ENCODE data around the gene SRPK3. TPM values are rescaled to one million over a fixed set of nuclear protein-coding genes. Genes with fewer than 3 reads are reported as not detected.
"Not testable (repeated sequence)": the region's sequence is repeated elsewhere in the genome, so short reads cannot be mapped to it uniquely, and the experiment has no call there.

The SRPK3 gene
- total and polyA plus RNA-seq, 4 donors, result 0.05 TPM; not detected in 3

GRCh38 chrX:153744210-153745066 is 36.4 kb upstream of the SRPK3 start:
- Histone ChIP-seq H3K4me1 (ENCODE audit: control insufficient read depth in 4 of 4, insufficient read depth in 4 of 4, low read length in 3 of 4) (no peaks in the 10 kb centered on the region), H3K9me3 (ENCODE audit: control insufficient read depth in 4 of 4, low read length in 3 of 4) (no peaks in the 10 kb centered on the region), H3K4me3 (ENCODE audit: low read depth in 1 of 3, low read length in 3 of 3) (no peak overlapping the region), H3K27ac (ENCODE audit: low read depth in 1 of 2, low read length in 2 of 2) (no peak overlapping the region), H3K36me3 (ENCODE audit: control insufficient read depth in 4 of 4, insufficient read depth in 3 of 4, low read depth in 1 of 4, low read length in 3 of 4) (peaks cover 0 to 4% (median 0%) of the 10 kb centered on the region in 4 donors), H3K27me3 (ENCODE audit: control insufficient read depth in 4 of 4, insufficient read depth in 4 of 4, low read length in 3 of 4) (no peaks in the 10 kb centered on the region), H3K9ac (ENCODE audit: low read depth in 1 of 2, low read length in 2 of 2) (no peak overlapping the region)
- TF ChIP-seq, protein P1, sequence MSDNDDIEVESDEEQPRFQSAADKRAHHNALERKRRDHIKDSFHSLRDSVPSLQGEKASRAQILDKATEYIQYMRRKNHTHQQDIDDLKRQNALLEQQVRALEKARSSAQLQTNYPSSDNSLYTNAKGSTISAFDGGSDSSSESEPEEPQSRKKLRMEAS (IDR thresholded peaks at IDR 0.05), result no peak
- no peak for TF ChIP-seq HNF4A (conservative IDR thresholded peaks at IDR 0.05)
- no peak for TF ChIP-seq JUND (IDR thresholded peaks at IDR 0.05)
- TF ChIP-seq SP1 (IDR thresholded peaks at IDR 0.05), result no peak
- TF ChIP-seq HNF4G (IDR thresholded peaks at IDR 0.05), result no peak
- TF ChIP-seq FOXA2 (IDR thresholded peaks at IDR 0.05), result no peak
- TF ChIP-seq YY1 (IDR thresholded peaks at IDR 0.05), result no peak
- no peak for TF ChIP-seq RAD21 (IDR thresholded peaks at IDR 0.05)
- TF ChIP-seq TAF1 (conservative IDR thresholded peaks at IDR 0.05), result no peak
- no peak for TF ChIP-seq CTCF (IDR thresholded peaks at IDR 0.05; ENCODE audit: low read depth, low read length, missing input control)
- no peak for TF ChIP-seq ATF3 (IDR thresholded peaks at IDR 0.05)
- TF ChIP-seq EGR1 (IDR thresholded peaks at IDR 0.05; ENCODE audit: low read depth in 2 of 2), result no peak
- TF ChIP-seq REST (IDR thresholded peaks at IDR 0.05), result no peak
- TF ChIP-seq GABPA (IDR thresholded peaks at IDR 0.05 in 1 of 2, conservative IDR thresholded peaks at IDR 0.05 in 1 of 2), result no peak
- TF ChIP-seq RXRA (IDR thresholded peaks at IDR 0.05), result no peak
- TF ChIP-seq, protein P2, sequence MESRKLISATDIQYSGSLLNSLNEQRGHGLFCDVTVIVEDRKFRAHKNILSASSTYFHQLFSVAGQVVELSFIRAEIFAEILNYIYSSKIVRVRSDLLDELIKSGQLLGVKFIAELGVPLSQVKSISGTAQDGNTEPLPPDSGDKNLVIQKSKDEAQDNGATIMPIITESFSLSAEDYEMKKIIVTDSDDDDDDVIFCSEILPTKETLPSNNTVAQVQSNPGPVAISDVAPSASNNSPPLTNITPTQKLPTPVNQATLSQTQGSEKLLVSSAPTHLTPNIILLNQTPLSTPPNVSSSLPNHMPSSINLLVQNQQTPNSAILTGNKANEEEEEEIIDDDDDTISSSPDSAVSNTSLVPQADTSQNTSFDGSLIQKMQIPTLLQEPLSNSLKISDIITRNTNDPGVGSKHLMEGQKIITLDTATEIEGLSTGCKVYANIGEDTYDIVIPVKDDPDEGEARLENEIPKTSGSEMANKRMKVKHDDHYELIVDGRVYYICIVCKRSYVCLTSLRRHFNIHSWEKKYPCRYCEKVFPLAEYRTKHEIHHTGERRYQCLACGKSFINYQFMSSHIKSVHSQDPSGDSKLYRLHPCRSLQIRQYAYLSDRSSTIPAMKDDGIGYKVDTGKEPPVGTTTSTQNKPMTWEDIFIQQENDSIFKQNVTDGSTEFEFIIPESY (IDR thresholded peaks at IDR 0.05), result no peak
- TF ChIP-seq NR2F2 (IDR thresholded peaks at IDR 0.05), result no peak
- TF ChIP-seq FOXA1 (IDR thresholded peaks at IDR 0.05), result no peak
- WGBS, result 22% methylated on average over 38 of the region's 38 CpGs
- no peak for DNase-seq (ENCODE audit: low spot score)

DNA sequence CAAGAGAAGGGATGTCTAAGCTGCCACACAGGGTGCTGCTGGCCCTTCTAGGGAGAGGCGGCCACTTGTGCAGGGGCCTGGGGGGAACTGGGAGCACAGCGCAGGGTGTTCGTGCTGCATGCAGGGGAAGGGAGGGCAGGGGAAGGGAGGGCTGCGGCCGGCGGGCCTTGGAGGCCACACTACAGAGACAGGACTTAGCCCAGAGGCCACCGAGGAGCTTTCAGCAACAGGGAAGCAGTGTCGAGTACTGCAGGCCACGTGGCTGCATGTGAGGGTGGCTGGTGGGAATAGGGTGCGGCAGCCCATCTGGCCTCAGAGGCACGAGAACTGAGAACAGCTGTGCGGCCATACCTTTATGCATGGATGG is 35.8 kb upstream of the SRPK3 start:
- not testable (repeated sequence) for H3K27ac ChIP-seq (ENCODE audit: low read depth in 1 of 2, low read length in 2 of 2); H3K4me3 ChIP-seq (ENCODE audit: low read depth in 1 of 3, low read length in 3 of 3); H3K4me1 ChIP-seq (ENCODE audit: control insufficient read depth in 4 of 4, insufficient read depth in 4 of 4, low read length in 3 of 4); H3K9ac ChIP-seq (ENCODE audit: low read depth in 1 of 2, low read length in 2 of 2); H3K9me3 ChIP-seq (ENCODE audit: control insufficient read depth in 4 of 4, low read length in 3 of 4); H3K36me3 ChIP-seq (ENCODE audit: control insufficient read depth in 4 of 4, insufficient read depth in 3 of 4, low read depth in 1 of 4, low read length in 3 of 4); H3K27me3 ChIP-seq (ENCODE audit: control insufficient read depth in 4 of 4, insufficient read depth in 4 of 4, low read length in 3 of 4); DNase-seq (ENCODE audit: low spot score)
- WGBS, result 43% methylated on average over 12 of the region's 12 CpGs

Measured in liver (tissue), 9 donors.